BLaER1 treated with 17β-estradiol and CSF1 and Interleukin-3, amounts not matched to agents 10 nM and 100 nM (cell line): ENCODE measurements around the gene DTL.

Experiments used
- H3K27ac ChIP-seq, 11 experiments: shearing (Covaris generic); formaldehyde crosslinking; 2 replicates each; pipeline ENCODE4 v1.8.1; 2022
- H3K27me3 ChIP-seq, 11 experiments: shearing (Covaris generic); formaldehyde crosslinking; 2 replicates each; pipeline ENCODE4 v1.8.1; 2022
- H3K36me3 ChIP-seq, 11 experiments: shearing (Covaris generic); formaldehyde crosslinking; 2 replicates each; pipeline ENCODE4 v1.8.1; 2022
- H3K4me1 ChIP-seq, 10 experiments: shearing (Covaris generic); formaldehyde crosslinking; 2 replicates each; pipeline ENCODE4 v1.8.1; 2022
- H3K4me2 ChIP-seq, 11 experiments: shearing (Covaris generic); formaldehyde crosslinking; 2 replicates each; pipeline ENCODE4 v1.8.1; 2022
- H3K4me3 ChIP-seq, 10 experiments: shearing (Covaris generic); formaldehyde crosslinking; 2 replicates each; pipeline ENCODE4 v1.8.1; 2022
- H3K9ac ChIP-seq, 11 experiments: shearing (Covaris generic); formaldehyde crosslinking; 2 replicates each; pipeline ENCODE4 v1.8.1; 2022
- H3K9me3 ChIP-seq, 11 experiments: shearing (Covaris generic); formaldehyde crosslinking; replicated peaks in 1 of 11; 2 replicates each; pipeline ENCODE4 v1.8.1; 2022
- H4K20me1 ChIP-seq, 11 experiments: shearing (Covaris generic); formaldehyde crosslinking; 2 replicates each; pipeline ENCODE4 v1.8.1; 2022
- Cebpa-rat ChIP-seq, 11 experiments: shearing (Covaris generic); IDR thresholded peaks; 2 replicates each; pipeline ENCODE4 v1.8.1; 2022

The DTL gene

DNA sequence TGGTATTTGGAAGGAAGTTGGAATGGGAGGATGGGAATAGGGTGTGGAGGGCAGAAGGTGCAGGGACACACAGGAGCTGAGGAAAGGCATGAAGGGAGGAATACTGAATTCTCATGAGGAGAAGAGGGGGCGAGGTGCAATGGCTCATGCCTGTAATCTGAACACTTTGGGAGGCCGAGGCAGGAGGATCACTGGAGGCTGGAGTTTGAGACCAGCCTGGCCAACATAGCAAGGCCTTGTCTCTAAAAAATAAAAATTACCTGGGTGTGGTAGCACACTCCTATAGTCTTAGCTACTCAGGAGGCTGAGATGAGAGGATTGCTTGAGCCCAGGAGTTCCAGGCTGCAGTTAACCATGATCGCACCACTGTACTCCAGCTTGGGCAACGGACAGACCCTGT lies 117.3 kb downstream of the DTL start:
- Histone ChIP-seq H3K9me3 (peaks cover 0 to 18% (median 10%) of the 10 kb centered on the region in 11 experiments; a peak in 13 of 22 replicates), H3K4me2 (no peak overlapping the region), H3K4me3 (no peak overlapping the region), H3K4me1 (peaks cover 10 to 28% (median 20%) of the 10 kb centered on the region in 10 experiments), H3K36me3 (no peaks in the 10 kb centered on the region), H3K27ac (no peak overlapping the region), H4K20me1 (no peaks in the 10 kb centered on the region), H3K9ac (no peak overlapping the region), H3K27me3 (no peaks in the 10 kb centered on the region)
- no peak for TF ChIP-seq Cebpa-rat (IDR thresholded peaks at IDR 0.05)

DNA sequence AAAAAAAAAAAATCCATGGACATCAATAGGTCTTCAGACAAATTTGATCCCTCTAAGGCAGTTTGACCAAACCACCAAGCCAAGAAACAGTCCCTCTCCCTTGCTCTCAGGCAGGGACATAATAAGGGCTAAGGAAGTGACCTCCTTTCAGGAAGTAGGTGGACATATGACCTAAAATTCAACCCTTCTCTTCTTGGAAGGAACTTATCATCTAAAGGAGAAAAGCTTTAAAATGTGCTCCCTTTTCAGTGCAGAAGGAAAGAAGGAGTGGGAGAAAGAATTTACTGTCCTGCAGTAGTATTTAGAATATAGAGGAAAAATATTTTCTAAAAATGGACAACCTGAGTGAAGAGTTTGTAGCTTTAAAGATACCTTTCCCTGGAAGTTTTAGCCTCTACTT lies 118.1 kb downstream of the DTL start:
- Histone ChIP-seq H3K27ac (no peak overlapping the region), H4K20me1 (no peaks in the 10 kb centered on the region), H3K27me3 (no peaks in the 10 kb centered on the region), H3K4me2 (peak overlapping the region in 3 of 11 experiments; percentile 10 to 54 (median 18); a peak in 4 of 22 replicates), H3K4me3 (no peak overlapping the region), H3K9ac (no peak overlapping the region), H3K4me1 (peaks cover 10 to 26% (median 18%) of the 10 kb centered on the region in 10 experiments), H3K36me3 (no peaks in the 10 kb centered on the region), H3K9me3 (peaks cover 0 to 18% (median 10%) of the 10 kb centered on the region in 11 experiments; a peak in 13 of 22 replicates)
- TF ChIP-seq Cebpa-rat (IDR thresholded peaks at IDR 0.05), result no peak
